Measurements from ENCODE around the gene EEF1AKMT2.

GRCh38 chr10:124728830-124729661 lies 62.6 kb downstream of the EEF1AKMT2 start:
- TF ChIP-seq CTCF (IDR thresholded peaks at IDR 0.05): no peak
- TF ChIP-seq POLR2A (IDR thresholded peaks at IDR 0.05): no peak

Measured in Peyer's patch (tissue), 4 donors.